Left lung (tissue), 10 donors: ENCODE measurements around the gene NEURL2. TPM values are rescaled to one million over a fixed set of nuclear protein-coding genes. Genes with fewer than 3 reads are reported as not detected.

Source experiments
- ATAC-seq: fragments of 200-7000 bp; cut with Tn5 transposase; one replicate; pipeline ENCODE4 v1.9.1; 2020; ENCODE audit warnings: moderate library complexity
- DNase-seq, 4 donors: peaks; one replicate each; pipeline ENCODE4 v3.0.0-alpha.2; 2013 to 2020
- H3K27ac ChIP-seq, 2 donors: fragments of 200-600 bp; sonication (generic) in 1 of 2; one replicate each; pipeline versions ENCODE4 v1.5.0 to v1.8.0; 2020 to 2021
- H3K27me3 ChIP-seq, 2 donors: fragments of 200-600 bp; sonication (generic) in 1 of 2; one replicate each; pipeline versions ENCODE4 v1.5.0 to v1.8.0; 2020 to 2021
- H3K36me3 ChIP-seq, 2 donors: fragments of 200-600 bp; sonication (generic) in 1 of 2; one replicate each; pipeline versions ENCODE4 v1.5.0 to v1.8.0; 2020 to 2021
- H3K4me1 ChIP-seq, 2 donors: fragments of 200-600 bp; one replicate each; pipeline ENCODE4 v1.8.0; 2021
- H3K4me3 ChIP-seq, 2 donors: fragments of 200-600 bp; sonication (generic) in 1 of 2; one replicate each; pipeline versions ENCODE4 v1.5.0 to v1.8.0; 2020 to 2021; ENCODE audit warnings: mild to moderate bottlenecking in 1 of 2
- H3K9me3 ChIP-seq, 2 donors: fragments of 200-600 bp; sonication (generic) in 1 of 2; one replicate each; pipeline versions ENCODE4 v1.5.0 to v1.8.0; 2020 to 2021
- intact Hi-C, 2 donors: fragments of 100-400 bp; cut with DNase I; formaldehyde crosslinking; loops; one replicate each; pipeline versions ENCODE4 v1.11.2 to v1.14.2; 2022
- polyA plus RNA-seq, 6 donors: library from polyadenylated mRNA; unstranded; fragments of 120-200 nt; gene quantifications; one replicate each; pipeline ENCODE4 v1.2.1, GENCODE V29; 2013; ENCODE audit not compliant: insufficient read length in 6 of 6
- total RNA-seq, 2 donors: library from RNA; stranded (reverse); fragmentation: NEBNext Ultra II Directional; extraction: Animal tissue kit (Norgen Biotek cat#: 25700); gene quantifications; one replicate each; pipeline ENCODE4 v1.2.1, GENCODE V29; 2021
- TF ChIP-seq, protein P1 (sequence below), 2 donors: fragments of 200-600 bp; sonication (generic) in 1 of 2; IDR thresholded peaks; one replicate each; pipeline versions ENCODE4 v1.5.0 to v1.8.0; 2021; ENCODE audit warnings: antibody characterized with exemption in 2 of 2
- donor health status: DM: no; HTN: yes; CAD: no.
- donor health status: DM: no; HTN: no; CAD: no.

NEURL2 gene
- total and polyA plus RNA-seq, 8 donors = 3.4 to 5.6 (median 4.3) TPM

DNA sequence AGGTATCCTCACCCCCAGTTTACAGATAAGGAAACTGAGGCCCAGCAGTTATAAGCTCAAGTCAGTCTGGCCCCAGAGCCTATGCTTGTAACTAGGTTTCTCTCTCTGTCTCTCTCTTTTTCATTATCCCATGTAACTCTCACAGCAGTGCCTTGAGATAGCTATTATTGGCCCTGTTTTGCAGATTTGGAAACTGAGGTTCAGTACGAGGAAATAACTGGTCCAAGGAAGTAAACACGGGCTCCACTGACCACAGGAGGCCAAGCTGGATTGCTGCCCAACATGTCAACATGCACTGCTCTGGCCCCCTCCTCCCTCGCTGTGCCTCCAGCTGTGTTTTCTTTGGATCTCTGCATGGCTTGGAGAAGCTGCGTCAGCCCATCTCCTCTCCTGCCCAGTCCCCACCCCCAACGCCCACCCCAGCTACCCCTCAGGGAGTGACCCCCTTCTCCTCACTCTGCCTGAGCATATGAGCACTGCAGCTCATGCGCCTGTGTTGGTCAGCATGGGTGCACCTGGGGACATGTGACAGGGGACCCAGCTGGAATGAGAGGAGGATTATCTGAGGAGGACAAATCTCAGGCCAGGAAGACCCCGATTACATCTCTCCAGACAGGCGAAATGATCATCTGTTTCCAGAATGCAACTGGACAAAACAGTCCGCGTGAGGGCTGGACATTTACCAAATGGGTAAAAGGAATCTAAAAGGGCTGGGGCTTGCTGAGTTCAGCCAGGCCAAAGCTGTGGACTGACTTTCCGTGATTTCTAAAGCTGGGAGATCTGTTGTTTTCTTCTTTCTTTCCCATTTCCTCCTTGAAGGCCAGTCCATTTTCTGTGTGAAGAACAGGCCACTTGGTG is 28.8 kb upstream of the NEURL2 start:
- no peaks in the 10 kb centered on the region for H3K9me3 ChIP-seq
- peak in 3 of 4 donors; percentile 62 to 92 (median 76) for DNase-seq
- peak overlapping the region; percentile 33 to 85 for H3K27ac ChIP-seq
- no peak overlapping the region for H3K4me3 ChIP-seq
- TF ChIP-seq, protein P1, sequence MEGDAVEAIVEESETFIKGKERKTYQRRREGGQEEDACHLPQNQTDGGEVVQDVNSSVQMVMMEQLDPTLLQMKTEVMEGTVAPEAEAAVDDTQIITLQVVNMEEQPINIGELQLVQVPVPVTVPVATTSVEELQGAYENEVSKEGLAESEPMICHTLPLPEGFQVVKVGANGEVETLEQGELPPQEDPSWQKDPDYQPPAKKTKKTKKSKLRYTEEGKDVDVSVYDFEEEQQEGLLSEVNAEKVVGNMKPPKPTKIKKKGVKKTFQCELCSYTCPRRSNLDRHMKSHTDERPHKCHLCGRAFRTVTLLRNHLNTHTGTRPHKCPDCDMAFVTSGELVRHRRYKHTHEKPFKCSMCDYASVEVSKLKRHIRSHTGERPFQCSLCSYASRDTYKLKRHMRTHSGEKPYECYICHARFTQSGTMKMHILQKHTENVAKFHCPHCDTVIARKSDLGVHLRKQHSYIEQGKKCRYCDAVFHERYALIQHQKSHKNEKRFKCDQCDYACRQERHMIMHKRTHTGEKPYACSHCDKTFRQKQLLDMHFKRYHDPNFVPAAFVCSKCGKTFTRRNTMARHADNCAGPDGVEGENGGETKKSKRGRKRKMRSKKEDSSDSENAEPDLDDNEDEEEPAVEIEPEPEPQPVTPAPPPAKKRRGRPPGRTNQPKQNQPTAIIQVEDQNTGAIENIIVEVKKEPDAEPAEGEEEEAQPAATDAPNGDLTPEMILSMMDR (IDR thresholded peaks at IDR 0.05) = no peak
- H3K27me3 ChIP-seq = no peaks in the 10 kb centered on the region
- peak; percentile 35 for ATAC-seq
- no peaks in the 10 kb centered on the region for H3K36me3 ChIP-seq
- peaks cover 22 to 64% of the 10 kb centered on the region in 2 donors for H3K4me1 ChIP-seq
- intact Hi-C loops = no loop called here

DNA sequence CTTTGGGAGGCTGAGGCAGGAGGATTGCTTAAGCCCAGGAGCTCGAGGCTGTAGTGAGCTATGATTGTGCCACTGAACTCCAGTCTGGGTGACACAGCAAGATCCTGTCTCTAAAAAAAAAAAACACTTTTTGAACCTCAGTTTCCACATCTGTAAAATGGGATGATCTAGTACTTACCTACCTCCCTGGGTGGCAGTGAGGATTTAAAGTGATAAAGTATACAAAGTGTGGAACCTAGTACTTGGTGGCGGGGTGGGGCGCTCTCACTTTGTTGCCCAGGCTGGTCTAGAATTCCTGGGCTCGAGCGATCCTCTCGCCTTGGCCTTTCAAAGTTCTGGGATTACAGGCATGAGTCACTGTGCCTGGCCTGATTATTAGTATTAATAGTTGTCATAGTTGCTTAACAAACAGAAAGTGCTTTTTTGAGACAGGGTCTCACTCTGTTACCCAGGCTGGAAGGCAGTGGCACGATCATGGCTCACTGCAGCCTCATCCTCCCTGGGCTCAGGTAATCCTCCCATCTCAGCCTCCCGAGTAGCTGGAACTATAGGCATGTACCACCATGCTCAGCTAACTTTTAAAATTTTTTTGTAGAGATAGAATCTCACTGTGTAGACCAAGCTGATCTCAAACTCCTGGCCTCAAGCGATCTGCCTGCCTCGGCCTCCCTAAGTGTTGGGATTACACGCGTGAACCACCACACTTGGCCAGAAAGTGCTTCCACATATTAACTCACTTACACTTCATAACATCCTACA is 27.9 kb upstream of the NEURL2 start:
- H3K4me1 ChIP-seq = peaks cover 16 to 64% of the 10 kb centered on the region in 2 donors

DNA sequence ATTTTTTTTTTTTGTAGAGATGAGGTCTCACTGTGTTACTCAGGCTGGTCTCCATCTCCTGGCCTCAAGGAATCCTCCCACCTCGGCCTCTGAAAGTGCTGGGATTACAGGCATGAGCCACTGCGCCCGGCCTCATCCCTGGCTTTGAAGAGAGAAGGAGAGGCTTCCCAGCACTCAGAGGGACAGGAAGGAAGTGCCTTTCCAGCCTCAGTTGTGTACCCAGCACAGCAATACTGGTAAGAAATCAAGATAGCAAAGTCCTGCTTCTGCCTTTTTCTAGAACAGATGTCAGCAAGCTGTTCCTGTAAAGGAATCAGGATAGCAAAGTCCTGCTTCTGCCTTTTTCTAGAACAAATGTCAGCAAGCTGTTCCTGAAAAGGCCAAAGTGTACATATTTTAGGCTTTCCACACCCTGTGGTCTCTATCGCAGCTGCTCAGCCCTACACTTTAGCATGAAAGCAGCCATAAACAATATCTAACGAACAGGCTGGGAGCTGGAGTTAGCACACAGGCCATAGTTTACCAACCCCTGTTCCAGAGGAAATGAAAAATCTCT is 27.3 kb upstream of the NEURL2 start:
- Histone ChIP-seq H3K27me3 (peaks cover 0 to 7% of the 10 kb centered on the region in 2 donors), H3K27ac (peak overlapping the region; percentile 70 to 85), H3K4me1 (peaks cover 16 to 70% of the 10 kb centered on the region in 2 donors), H3K36me3 (no peaks in the 10 kb centered on the region), H3K4me3 (no peak overlapping the region), H3K9me3 (no peaks in the 10 kb centered on the region)
- ATAC-seq (peak; percentile 33), DNase-seq (no peak)
- intact Hi-C loops = no loop called here
- TF ChIP-seq, protein P1 (IDR thresholded peaks at IDR 0.05) = no peak

More for the DNA sequence above, 27.9 kb upstream of the NEURL2 start:
- no peak for DNase-seq
- Histone ChIP-seq H3K27ac (peak overlapping the region; percentile 70 to 85), H3K9me3 (no peaks in the 10 kb centered on the region), H3K27me3 (peaks cover 0 to under 1% of the 10 kb centered on the region in 2 donors), H3K36me3 (no peaks in the 10 kb centered on the region), H3K4me3 (no peak overlapping the region)
- no peak for ATAC-seq
- intact Hi-C loops = no loop called here
- TF ChIP-seq, protein P1 (IDR thresholded peaks at IDR 0.05) = no peak

GRCh38 chr20:45917790-45918141 is 26.8 kb upstream of the NEURL2 start:
- H3K4me1 ChIP-seq = peaks cover 16 to 74% of the 10 kb centered on the region in 2 donors
- H3K4me3 ChIP-seq = no peak overlapping the region
- H3K36me3 ChIP-seq = no peaks in the 10 kb centered on the region
- H3K27me3 ChIP-seq = peaks cover 0 to 12% of the 10 kb centered on the region in 2 donors
- no peaks in the 10 kb centered on the region for H3K9me3 ChIP-seq
- TF ChIP-seq, protein P1 (IDR thresholded peaks at IDR 0.05) = no peak
- DNase-seq = no peak
- ATAC-seq = peak; percentile 10
- H3K27ac ChIP-seq = peak overlapping the region; percentile 70 to 85
- intact Hi-C loops = no loop called here

GRCh38 chr20:45913116-45913515 is 22.1 kb upstream of the NEURL2 start:
- TF ChIP-seq, protein P1 (IDR thresholded peaks at IDR 0.05) = no peak
- Histone ChIP-seq H3K27me3 (peaks cover 0 to 26% of the 10 kb centered on the region in 2 donors), H3K36me3 (no peaks in the 10 kb centered on the region), H3K9me3 (no peaks in the 10 kb centered on the region), H3K4me1 (peaks cover 6 to 66% of the 10 kb centered on the region in 2 donors), H3K27ac (peak overlapping the region in 1 of 2 donors; percentile 50), H3K4me3 (no peak overlapping the region)
- DNase-seq = no peak
- no peak for ATAC-seq
- intact Hi-C loops = no loop called here
